Smooth muscle cell (in vitro differentiated cells): ENCODE results near the gene HDGFL3. TPM values are rescaled to one million over a fixed set of nuclear protein-coding genes. Genes with fewer than 3 reads are reported as not detected.
A peak's percentile ranks its signal among the peaks of the same experiment; 100 is the strongest.

ENCODE experiments used
- DNase-seq: peaks from one replicate; lab custom pipeline; 2025; ENCODE audit not compliant: unreplicated experiment; lab: John Stamatoyannopoulos, UW
- H2AFZ ChIP-seq: fragments of 200-600 bp; sonication (generic); 2 replicates; pipeline ENCODE4 v1.6.0; 2016; ENCODE audit warnings: antibody characterized with exemption, low read depth, mild to moderate bottlenecking
- H3F3A ChIP-seq: fragments of 200-600 bp; sonication (generic); 2 replicates; pipeline ENCODE4 v1.6.0; 2017; ENCODE audit warnings: antibody characterized with exemption, low read depth
- H3K27ac ChIP-seq: fragments of 200-600 bp; sonication (generic); 2 replicates; pipeline ENCODE4 v1.5.1; 2016; ENCODE audit warnings: low read depth, mild to moderate bottlenecking
- H3K27me3 ChIP-seq: fragments of 200-600 bp; sonication (generic); 2 replicates; pipeline ENCODE4 v1.6.1; 2016; ENCODE audit warnings: low read depth, mild to moderate bottlenecking
- H3K36me3 ChIP-seq: fragments of 200-600 bp; sonication (generic); 2 replicates; pipeline ENCODE4 v1.5.1; 2016; ENCODE audit warnings: low read depth
- H3K4me1 ChIP-seq: fragments of 200-600 bp; sonication (generic); 2 replicates; pipeline ENCODE4 v1.5.1; 2016; ENCODE audit warnings: low read depth
- H3K4me2 ChIP-seq: fragments of 200-600 bp; sonication (generic); 2 replicates; pipeline ENCODE4 v1.6.0; 2016; ENCODE audit warnings: mild to moderate bottlenecking
- H3K4me3 ChIP-seq: fragments of 200-600 bp; sonication (generic); 2 replicates; pipeline ENCODE4 v1.5.1; 2016; ENCODE audit warnings: mild to moderate bottlenecking
- H3K79me2 ChIP-seq: fragments of 200-600 bp; sonication (generic); 2 replicates; pipeline ENCODE4 v1.6.0; 2016; ENCODE audit warnings: low read depth, mild to moderate bottlenecking
- H3K9ac ChIP-seq: fragments of 200-600 bp; sonication (generic); 2 replicates; pipeline ENCODE4 v1.6.0; 2016; ENCODE audit warnings: low read depth
- H3K9me3 ChIP-seq: fragments of 200-600 bp; sonication (generic); replicated peaks from 2 replicates; pipeline ENCODE4 v1.5.1; 2016; ENCODE audit warnings: low read depth
- H4K20me1 ChIP-seq: fragments of 200-600 bp; sonication (generic); 2 replicates; pipeline ENCODE4 v1.6.0; 2016; ENCODE audit warnings: low read depth
- CTCF ChIP-seq: fragments of 200-600 bp; sonication (generic); IDR thresholded peaks from 2 replicates; pipeline ENCODE4 v1.5.1; 2017; ENCODE audit warnings: borderline replicate concordance, mild to moderate bottlenecking, antibody characterized with exemption; ENCODE audit not compliant: insufficient read depth, poor library complexity, severe bottlenecking
- WGBS: methylation state at CpG from one replicate; pipeline ENCODE4 v1.1.7; 2016; ENCODE audit warnings: low lambda C conversion rate; 5-methylcytosine and 5-hydroxymethylcytosine counted together
- polyA plus RNA-seq: library from polyadenylated mRNA; unstranded; fragments of >200 nt; fragmentation: Nextera tagmentation; extraction: Ambion mirVana; gene quantifications from 2 replicates; pipeline ENCODE4 v1.2.1, GENCODE V29; 2016
- total RNA-seq: library from RNA; depleted of rRNA; stranded (reverse); fragments of >200 nt; gene quantifications from 2 replicates; pipeline ENCODE4 v1.2.3, GENCODE V29; 2014

HDGFL3 gene
- total and polyA plus RNA-seq, 2 experiments from 2014 or later = 36.2 to 62.5 TPM

- Histone ChIP-seq H3K27ac (no peak overlapping the region), H4K20me1 (peaks cover 24% of the 10 kb centered on the region)
Observed at GRCh38 chr15:83208367-83208661, 691 bp upstream of the HDGFL3 start.

GRCh38 chr15:83207009-83207659 is 489 bp downstream of the HDGFL3 start:
- Histone ChIP-seq H3F3A (no peaks in the 10 kb centered on the region), H4K20me1 (peaks cover 36% of the 10 kb centered on the region), H3K27ac (peak overlapping the region; percentile 34), H3K27me3 (no peaks in the 10 kb centered on the region), H3K4me1 (peaks cover 24% of the 10 kb centered on the region), H2AFZ (peak overlapping the region; percentile 98), H3K4me2 (peak overlapping the region; percentile 87), H3K9ac (peak overlapping the region; percentile 78), H3K79me2 (peaks cover 52% of the 10 kb centered on the region), H3K36me3 (no peaks in the 10 kb centered on the region), H3K9me3 (no peaks in the 10 kb centered on the region), H3K4me3 (peak overlapping the region; percentile 98)
- TF ChIP-seq CTCF = no peak
- 2% methylated on average over 44 of the region's 93 CpGs for WGBS
- DNase-seq = no peak

More at GRCh38 chr15:83208367-83208661, 691 bp upstream of the HDGFL3 start:
- Histone ChIP-seq H3K9ac (peak overlapping the region; percentile 65), H3K27me3 (no peaks in the 10 kb centered on the region), H3K4me2 (peak overlapping the region; percentile 87), H2AFZ (peak overlapping the region; percentile 100), H3F3A (no peaks in the 10 kb centered on the region), H3K4me1 (peaks cover 24% of the 10 kb centered on the region), H3K4me3 (peak overlapping the region; percentile 98), H3K36me3 (no peaks in the 10 kb centered on the region), H3K79me2 (peaks cover 40% of the 10 kb centered on the region), H3K9me3 (no peaks in the 10 kb centered on the region)
- 25% methylated on average over 11 of the region's 11 CpGs for WGBS
- TF ChIP-seq CTCF = no peak
- no peak for DNase-seq

- Histone ChIP-seq H3K27ac (peak overlapping the region; percentile 34), H3F3A (no peaks in the 10 kb centered on the region), H3K79me2 (peaks cover 57% of the 10 kb centered on the region), H3K4me2 (peak overlapping the region; percentile 87), H3K27me3 (no peaks in the 10 kb centered on the region), H4K20me1 (peaks cover 42% of the 10 kb centered on the region), H3K9me3 (no peaks in the 10 kb centered on the region), H3K36me3 (no peaks in the 10 kb centered on the region), H3K9ac (peak overlapping the region; percentile 78), H2AFZ (peak overlapping the region; percentile 98), H3K4me1 (peaks cover 24% of the 10 kb centered on the region), H3K4me3 (peak overlapping the region; percentile 98)
- no peak for DNase-seq
- WGBS = under 1% methylated on average over 25 of the region's 25 CpGs
- TF ChIP-seq CTCF = no peak
Observed at GRCh38 chr15:83206526-83207008, 1.1 kb downstream of the HDGFL3 start.

GRCh38 chr15:83205725-83206324 is 1.8 kb downstream of the HDGFL3 start:
- peak overlapping the region; percentile 12 for H2AFZ ChIP-seq
- no peak for DNase-seq
- peaks cover 24% of the 10 kb centered on the region for H3K4me1 ChIP-seq
- no peaks in the 10 kb centered on the region for H3K9me3 ChIP-seq
- peak overlapping the region; percentile 34 for H3K27ac ChIP-seq
- H3K4me3 ChIP-seq = peak overlapping the region; percentile 98
- no peaks in the 10 kb centered on the region for H3K27me3 ChIP-seq
- peak overlapping the region; percentile 87 for H3K4me2 ChIP-seq
- H3K36me3 ChIP-seq = no peaks in the 10 kb centered on the region
- H3F3A ChIP-seq = no peaks in the 10 kb centered on the region
- peak overlapping the region; percentile 78 for H3K9ac ChIP-seq
- 60% methylated on average over 4 of the region's 4 CpGs for WGBS
- H4K20me1 ChIP-seq = peaks cover 49% of the 10 kb centered on the region
- H3K79me2 ChIP-seq = peaks cover 64% of the 10 kb centered on the region
- TF ChIP-seq CTCF = no peak
